ENCODE results near the gene COPS9. TPM values are rescaled to one million over a fixed set of nuclear protein-coding genes. Genes with fewer than 3 reads are reported as not detected.

COPS9 gene
- total RNA-seq, 3 donors from 2014 or later, result 174 to 267 (median 250) TPM

DNA sequence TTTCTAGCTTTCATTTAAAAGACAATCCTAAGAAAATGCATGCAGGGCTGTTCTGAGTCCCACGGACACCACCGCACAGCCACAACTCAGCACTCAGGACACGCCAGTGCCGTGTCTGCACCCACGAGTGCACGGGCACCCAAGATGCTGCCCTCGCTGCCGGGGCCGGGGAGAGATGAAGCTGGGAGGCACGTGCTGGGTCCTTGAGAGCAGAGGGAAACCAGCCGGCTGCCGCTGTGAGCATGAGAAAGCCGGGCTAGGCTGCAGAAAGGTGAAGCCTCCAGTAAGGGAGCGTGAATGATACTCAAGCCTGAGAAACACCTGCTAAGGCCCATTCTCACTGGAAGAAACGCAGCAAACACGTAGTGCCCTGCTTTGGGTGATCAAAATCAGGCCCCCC lies 4.8 kb downstream of the COPS9 start:
- peaks cover 4 to 14% of the 10 kb centered on the region in 2 donors for H3K4me1 ChIP-seq
- no peak for DNase-seq (ENCODE audit: low spot score in 2 of 2)
- no peak overlapping the region for H3K4me3 ChIP-seq
- TF ChIP-seq, protein P1, sequence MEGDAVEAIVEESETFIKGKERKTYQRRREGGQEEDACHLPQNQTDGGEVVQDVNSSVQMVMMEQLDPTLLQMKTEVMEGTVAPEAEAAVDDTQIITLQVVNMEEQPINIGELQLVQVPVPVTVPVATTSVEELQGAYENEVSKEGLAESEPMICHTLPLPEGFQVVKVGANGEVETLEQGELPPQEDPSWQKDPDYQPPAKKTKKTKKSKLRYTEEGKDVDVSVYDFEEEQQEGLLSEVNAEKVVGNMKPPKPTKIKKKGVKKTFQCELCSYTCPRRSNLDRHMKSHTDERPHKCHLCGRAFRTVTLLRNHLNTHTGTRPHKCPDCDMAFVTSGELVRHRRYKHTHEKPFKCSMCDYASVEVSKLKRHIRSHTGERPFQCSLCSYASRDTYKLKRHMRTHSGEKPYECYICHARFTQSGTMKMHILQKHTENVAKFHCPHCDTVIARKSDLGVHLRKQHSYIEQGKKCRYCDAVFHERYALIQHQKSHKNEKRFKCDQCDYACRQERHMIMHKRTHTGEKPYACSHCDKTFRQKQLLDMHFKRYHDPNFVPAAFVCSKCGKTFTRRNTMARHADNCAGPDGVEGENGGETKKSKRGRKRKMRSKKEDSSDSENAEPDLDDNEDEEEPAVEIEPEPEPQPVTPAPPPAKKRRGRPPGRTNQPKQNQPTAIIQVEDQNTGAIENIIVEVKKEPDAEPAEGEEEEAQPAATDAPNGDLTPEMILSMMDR (IDR thresholded peaks at IDR 0.05), result no peak
- TF ChIP-seq POLR2A (IDR thresholded peaks at IDR 0.05), result no peak
- no peak for TF ChIP-seq POLR2AphosphoS5 (IDR thresholded peaks at IDR 0.05)
- intact Hi-C loops (cut with DNase I; ENCODE audit: low total_unique reads), result no loop called here
- no peaks in the 10 kb centered on the region for H3K9me3 ChIP-seq
- H3K27ac ChIP-seq, result no peak overlapping the region
- no peaks in the 10 kb centered on the region for H3K36me3 ChIP-seq
- H3K27me3 ChIP-seq, result no peaks in the 10 kb centered on the region

DNA sequence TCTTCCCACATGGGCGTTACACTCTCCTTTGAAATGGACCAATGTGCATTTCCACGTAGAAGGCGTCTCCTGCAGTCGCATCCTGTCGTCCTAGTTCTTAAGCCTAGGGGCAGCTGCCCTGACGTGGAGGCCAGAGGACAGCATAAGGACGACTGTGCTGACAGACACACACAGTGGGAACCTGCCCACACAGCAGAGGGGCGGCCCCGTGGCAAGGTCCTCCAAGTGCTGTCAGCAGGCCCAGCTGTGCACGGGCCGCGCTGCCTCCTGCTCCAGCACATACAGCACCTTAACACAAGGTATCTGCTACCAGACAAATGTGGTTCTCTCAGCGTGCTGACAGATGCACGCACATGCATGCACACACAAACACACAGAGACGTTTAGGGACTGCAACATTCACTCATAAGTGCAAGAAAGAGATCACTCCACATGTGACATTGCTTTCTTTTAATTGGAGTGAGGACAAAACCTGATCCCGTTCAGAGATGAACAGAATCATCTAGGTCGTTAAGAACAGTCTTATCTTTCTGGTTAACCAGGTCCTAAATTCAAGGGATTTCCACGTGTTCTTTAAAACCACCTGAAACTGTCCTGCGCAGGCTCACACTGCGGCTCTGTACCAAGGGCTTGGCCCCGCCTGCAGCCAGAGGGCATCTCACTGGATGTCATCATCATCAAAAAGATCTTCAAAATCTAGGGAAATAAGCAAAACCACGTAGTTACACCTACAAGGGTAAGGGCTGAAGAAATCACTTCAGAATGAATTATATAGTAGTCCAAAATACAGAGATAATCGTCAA lies 5.5 kb downstream of the COPS9 start:
- TF ChIP-seq, protein P1 (IDR thresholded peaks at IDR 0.05), result no peak
- TF ChIP-seq POLR2AphosphoS5 (IDR thresholded peaks at IDR 0.05), result no peak
- no peak for TF ChIP-seq POLR2A (IDR thresholded peaks at IDR 0.05)
- Histone ChIP-seq H3K27me3 (no peaks in the 10 kb centered on the region), H3K4me3 (no peak overlapping the region), H3K36me3 (no peaks in the 10 kb centered on the region), H3K4me1 (peaks cover 4 to 14% of the 10 kb centered on the region in 2 donors), H3K9me3 (no peaks in the 10 kb centered on the region), H3K27ac (no peak overlapping the region)
- DNase-seq (ENCODE audit: low spot score in 2 of 2), result no peak
- intact Hi-C loops (cut with DNase I; ENCODE audit: low total_unique reads), result no loop called here

DNA sequence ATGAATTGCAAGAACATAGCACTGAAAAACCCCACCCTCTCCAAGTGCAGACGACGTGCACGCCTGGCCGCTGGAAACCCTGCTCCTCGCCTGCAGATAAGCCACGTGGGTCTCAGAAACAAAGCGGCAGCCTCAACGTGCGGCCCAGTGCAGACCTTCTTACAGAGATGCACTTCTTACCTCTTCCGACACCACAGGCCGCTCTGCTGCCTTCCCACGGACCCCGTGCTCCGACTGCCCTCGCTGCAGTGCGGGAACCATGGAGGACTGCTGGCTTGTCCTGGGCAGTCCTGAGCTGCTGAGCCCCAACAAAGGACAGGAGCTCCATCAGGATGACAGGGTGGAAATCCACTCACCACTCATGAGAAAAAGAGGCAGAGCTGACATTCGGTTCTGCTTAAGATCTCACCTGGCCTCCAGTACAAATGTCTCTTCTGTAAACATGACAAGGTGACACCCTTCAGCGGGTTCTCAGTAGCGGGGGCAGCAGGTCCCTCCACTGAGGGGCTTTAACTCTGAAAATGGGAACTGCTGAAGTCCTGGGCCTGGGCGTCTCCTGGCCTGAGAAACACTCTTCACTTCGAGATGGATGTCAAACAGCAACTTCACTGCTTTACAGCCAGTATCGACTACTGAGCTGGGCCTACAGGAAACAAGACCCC lies 6.2 kb downstream of the COPS9 start:
- H3K27ac ChIP-seq, result no peak overlapping the region
- intact Hi-C loops (cut with DNase I; ENCODE audit: low total_unique reads), result no loop called here
- no peak for TF ChIP-seq POLR2A (IDR thresholded peaks at IDR 0.05)
- TF ChIP-seq, protein P1 (IDR thresholded peaks at IDR 0.05), result no peak
- TF ChIP-seq POLR2AphosphoS5 (IDR thresholded peaks at IDR 0.05), result no peak
- no peak overlapping the region for H3K4me3 ChIP-seq
- no peaks in the 10 kb centered on the region for H3K9me3 ChIP-seq
- H3K27me3 ChIP-seq, result no peaks in the 10 kb centered on the region
- H3K4me1 ChIP-seq, result peaks cover 0 to 6% of the 10 kb centered on the region in 2 donors
- no peak for DNase-seq (ENCODE audit: low spot score in 2 of 2)
- H3K36me3 ChIP-seq, result no peaks in the 10 kb centered on the region

DNA sequence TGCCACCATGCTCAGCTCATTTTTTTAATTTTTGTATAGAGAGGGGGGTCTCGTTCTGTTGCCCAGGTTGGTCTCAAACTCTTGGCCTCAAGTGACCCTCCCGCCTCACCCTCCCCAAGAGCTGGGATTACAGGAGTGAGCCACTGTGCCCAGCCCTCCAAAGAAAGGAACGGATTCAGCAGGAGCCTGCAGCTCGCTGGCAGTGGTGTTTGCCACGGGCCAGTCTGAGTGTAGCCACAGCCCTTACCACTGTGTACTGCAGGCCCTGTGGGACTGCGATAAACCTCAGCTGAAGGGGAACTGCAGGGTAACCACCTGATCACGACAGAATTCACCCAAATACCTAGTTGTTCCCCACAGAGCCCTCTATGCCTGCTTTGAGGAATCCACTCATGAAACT lies 6.8 kb downstream of the COPS9 start:
- Histone ChIP-seq H3K4me1 (peaks cover 0 to under 1% of the 10 kb centered on the region in 2 donors), H3K36me3 (no peaks in the 10 kb centered on the region), H3K9me3 (no peaks in the 10 kb centered on the region), H3K4me3 (no peak overlapping the region), H3K27me3 (no peaks in the 10 kb centered on the region), H3K27ac (no peak overlapping the region)
- intact Hi-C loops (cut with DNase I; ENCODE audit: low total_unique reads), result no loop called here
- no peak for DNase-seq (ENCODE audit: low spot score in 2 of 2)
- TF ChIP-seq, protein P1 (IDR thresholded peaks at IDR 0.05), result no peak

- H3K36me3 ChIP-seq, result no peaks in the 10 kb centered on the region
- no peaks in the 10 kb centered on the region for H3K27me3 ChIP-seq
- peak in 1 of 2 donors; percentile 48 for DNase-seq (ENCODE audit: low spot score in 2 of 2)
- peak overlapping the region in 1 of 2 donors; percentile 48 for H3K27ac ChIP-seq
- TF ChIP-seq POLR2AphosphoS5 (IDR thresholded peaks at IDR 0.05) (no peak), POLR2A (IDR thresholded peaks at IDR 0.05) (no peak)
- TF ChIP-seq, protein P1 (IDR thresholded peaks at IDR 0.05), result no peak
- H3K4me3 ChIP-seq, result no peak overlapping the region
- H3K4me1 ChIP-seq, result no peaks in the 10 kb centered on the region
- intact Hi-C loops (cut with DNase I; ENCODE audit: low total_unique reads), result no loop called here
- H3K9me3 ChIP-seq, result no peaks in the 10 kb centered on the region
These were observed 7.4 kb downstream of the COPS9 start for GRCh38 chr2:240128608-240129145.
